HG03432 (cell line): ENCODE data around the gene SPI1.
A peak's percentile ranks its signal among the peaks of the same experiment; 100 is the strongest.

Experiments
- ATAC-seq: cut with Tn5 transposase; IDR thresholded peaks from one replicate; pipeline ENCODE4 v1.9.1; 2021; ENCODE audit warnings: mild to moderate bottlenecking, moderate library complexity; ENCODE audit not compliant: unreplicated experiment

SPI1 gene

GRCh38 chr11:47389577-47390421 is 11.5 kb upstream of the SPI1 start:
- ATAC-seq: no peak

- no peak for ATAC-seq
Observed at GRCh38 chr11:47388697-47389576, 10.6 kb upstream of the SPI1 start.

- no peak for ATAC-seq
Observed at GRCh38 chr11:47387944-47388696, 9.8 kb upstream of the SPI1 start.

GRCh38 chr11:47384498-47384897 is 6.2 kb upstream of the SPI1 start:
- ATAC-seq: no peak

GRCh38 chr11:47383071-47383470 is 4.7 kb upstream of the SPI1 start:
- ATAC-seq: no peak

- ATAC-seq: no peak
Observed at GRCh38 chr11:47380078-47380477, 1.7 kb upstream of the SPI1 start.

GRCh38 chr11:47379317-47379716 is 970 bp upstream of the SPI1 start:
- ATAC-seq: no peak

- peak; percentile 5 for ATAC-seq
Observed at GRCh38 chr11:47378836-47379170, 456 bp upstream of the SPI1 start.

- ATAC-seq: peak; percentile 18
Observed at GRCh38 chr11:47377571-47378009, 757 bp downstream of the SPI1 start.

GRCh38 chr11:47376525-47377371 is 1.6 kb downstream of the SPI1 start:
- peak; percentile 40 for ATAC-seq

- ATAC-seq: no peak
Observed at GRCh38 chr11:47376107-47376524, 2.2 kb downstream of the SPI1 start.

GRCh38 chr11:47375546-47376085 is 2.7 kb downstream of the SPI1 start:
- ATAC-seq: no peak

- no peak for ATAC-seq
Observed at GRCh38 chr11:47375020-47375419, 3.3 kb downstream of the SPI1 start.

GRCh38 chr11:47374720-47375019 is 3.7 kb downstream of the SPI1 start:
- no peak for ATAC-seq

- peak; percentile 35 for ATAC-seq
Observed at GRCh38 chr11:47373876-47374719, 4.2 kb downstream of the SPI1 start.

- ATAC-seq: no peak
Observed at GRCh38 chr11:47372422-47372821, 5.9 kb downstream of the SPI1 start.

- ATAC-seq: no peak
Observed at GRCh38 chr11:47369676-47370075, 8.7 kb downstream of the SPI1 start.

GRCh38 chr11:47366020-47366490 is 12.3 kb downstream of the SPI1 start:
- ATAC-seq: no peak

- ATAC-seq: no peak
Observed at GRCh38 chr11:47361419-47361818, 16.9 kb downstream of the SPI1 start.
